ENCODE measurements around the gene ARHGAP18. TPM values are rescaled to one million over a fixed set of nuclear protein-coding genes. Genes with fewer than 3 reads are reported as not detected.

The ARHGAP18 gene
- polyA plus RNA-seq, 1 of the 3 experiments (the other 2 are of a cell fraction) = 25.0 TPM

DNA sequence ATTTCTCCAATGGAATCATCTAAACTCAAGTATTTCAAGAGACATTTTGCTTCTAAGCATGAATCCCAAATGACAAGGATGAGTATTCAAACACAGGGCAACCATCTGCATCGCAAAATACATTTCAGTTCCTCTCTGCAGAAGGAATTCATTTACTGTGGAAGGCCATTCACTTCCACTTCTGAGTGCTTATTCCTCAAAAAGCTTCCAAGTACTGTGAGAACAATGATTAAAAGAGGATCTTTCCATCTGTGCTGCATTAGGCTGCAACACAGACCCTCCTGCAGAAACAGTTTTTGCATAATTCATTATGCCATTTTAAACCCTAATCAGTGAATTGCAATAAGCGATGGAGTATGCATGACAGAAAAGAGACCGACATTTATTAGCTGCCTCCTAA lies 52.5 kb downstream of the ARHGAP18 start:
- Histone ChIP-seq H3F3A (replicated peaks; ENCODE audit: insufficient read depth) (peaks cover 23% of the 10 kb centered on the region), H3K9me2 (no peaks in the 10 kb centered on the region), H3K4me2 (no peak overlapping the region), H3K4me1 (ENCODE audit: control insufficient read depth in 1 of 2, insufficient read depth in 2 of 2, low read depth in 1 of 2, low read length in 1 of 2) (peaks cover 0 to 43% of the 10 kb centered on the region in 2 experiments; a peak in 3 of 4 replicates), H4K20me1 (ENCODE audit: insufficient read depth) (peaks cover 4% of the 10 kb centered on the region; the same call in 1 of the 2 replicates), H2AFZ (ENCODE audit: low read depth) (no peak overlapping the region), H3K27ac (ENCODE audit: low read depth in 2 of 2, low read length in 1 of 2) (peak overlapping the region in 1 of 2 experiments; percentile 16; a peak in 1 of 4 replicates), H3K9me3 (no peaks in the 10 kb centered on the region), H3K36me3 (replicated peaks in 1 of 2; ENCODE audit: control insufficient read depth in 1 of 2, insufficient read depth in 2 of 2, low read length in 1 of 2) (peaks cover 0 to 45% of the 10 kb centered on the region in 2 experiments), H3K9ac (no peak overlapping the region), H3K27me3 (ENCODE audit: insufficient read depth) (no peaks in the 10 kb centered on the region), H3K79me2 (ENCODE audit: insufficient read depth) (peaks cover 98% of the 10 kb centered on the region), H3K4me3 (ENCODE audit: low read depth in 2 of 2, low read length in 1 of 2) (no peak overlapping the region)
- WGBS (ENCODE audit: low lambda C conversion rate) = 65% methylated on average over 3 of the region's 3 CpGs
- no peak for TF ChIP-seq FOSL2 (IDR thresholded peaks at IDR 0.05; ENCODE audit: borderline replicate concordance, low read depth)
- TF ChIP-seq, protein P1, sequence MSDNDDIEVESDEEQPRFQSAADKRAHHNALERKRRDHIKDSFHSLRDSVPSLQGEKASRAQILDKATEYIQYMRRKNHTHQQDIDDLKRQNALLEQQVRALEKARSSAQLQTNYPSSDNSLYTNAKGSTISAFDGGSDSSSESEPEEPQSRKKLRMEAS (IDR thresholded peaks at IDR 0.05; ENCODE audit: low read depth) = no peak
- TF ChIP-seq NFIC (IDR thresholded peaks at IDR 0.05; ENCODE audit: borderline replicate concordance) = no peak
- TF ChIP-seq, protein P2, sequence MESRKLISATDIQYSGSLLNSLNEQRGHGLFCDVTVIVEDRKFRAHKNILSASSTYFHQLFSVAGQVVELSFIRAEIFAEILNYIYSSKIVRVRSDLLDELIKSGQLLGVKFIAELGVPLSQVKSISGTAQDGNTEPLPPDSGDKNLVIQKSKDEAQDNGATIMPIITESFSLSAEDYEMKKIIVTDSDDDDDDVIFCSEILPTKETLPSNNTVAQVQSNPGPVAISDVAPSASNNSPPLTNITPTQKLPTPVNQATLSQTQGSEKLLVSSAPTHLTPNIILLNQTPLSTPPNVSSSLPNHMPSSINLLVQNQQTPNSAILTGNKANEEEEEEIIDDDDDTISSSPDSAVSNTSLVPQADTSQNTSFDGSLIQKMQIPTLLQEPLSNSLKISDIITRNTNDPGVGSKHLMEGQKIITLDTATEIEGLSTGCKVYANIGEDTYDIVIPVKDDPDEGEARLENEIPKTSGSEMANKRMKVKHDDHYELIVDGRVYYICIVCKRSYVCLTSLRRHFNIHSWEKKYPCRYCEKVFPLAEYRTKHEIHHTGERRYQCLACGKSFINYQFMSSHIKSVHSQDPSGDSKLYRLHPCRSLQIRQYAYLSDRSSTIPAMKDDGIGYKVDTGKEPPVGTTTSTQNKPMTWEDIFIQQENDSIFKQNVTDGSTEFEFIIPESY (IDR thresholded peaks at IDR 0.05; ENCODE audit: borderline replicate concordance, low read depth) = no peak
- no peak for TF ChIP-seq MXI1 (IDR thresholded peaks at IDR 0.05; ENCODE audit: low read depth, low read length)
- TF ChIP-seq ELF1 (IDR thresholded peaks at IDR 0.05) = no peak
- no peak for TF ChIP-seq YY1 (IDR thresholded peaks at IDR 0.05; ENCODE audit: low read depth)
- TF ChIP-seq RCOR1 (IDR thresholded peaks at IDR 0.05; ENCODE audit: low read length) = no peak
- TF ChIP-seq GABPA (IDR thresholded peaks at IDR 0.05; ENCODE audit: low read depth) = no peak
- TF ChIP-seq TCF12 (IDR thresholded peaks at IDR 0.05) = no peak
- no peak for TF ChIP-seq RAD21 (IDR thresholded peaks at IDR 0.05; ENCODE audit: low read length)
- TF ChIP-seq TAF1 (IDR thresholded peaks at IDR 0.05; ENCODE audit: borderline replicate concordance, low read depth, low read length) = no peak
- ChIA-PET POLR2A (no interaction called here), CTCF (no interaction called here)
- DNase-seq = no peak

DNA sequence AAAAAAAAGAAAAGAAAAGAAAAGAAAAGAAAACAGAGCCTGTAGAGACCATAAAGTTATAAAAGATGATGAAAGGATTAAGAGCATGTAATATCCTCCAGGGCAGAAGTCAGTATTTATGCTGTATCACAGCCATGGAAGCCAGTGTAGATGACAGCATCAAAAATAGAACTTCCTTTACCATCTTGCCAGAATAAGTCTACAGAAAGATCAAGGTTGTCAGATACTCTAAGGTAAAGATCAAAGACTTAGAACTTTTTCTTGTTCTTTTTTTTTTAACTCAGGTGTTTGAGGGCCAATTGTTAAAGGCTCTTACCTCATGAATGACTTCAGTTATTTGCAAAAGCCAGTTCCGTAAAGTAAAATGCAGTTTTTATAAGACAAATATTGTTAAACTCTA lies 54.6 kb downstream of the ARHGAP18 start:
- Histone ChIP-seq H3K79me2 (ENCODE audit: insufficient read depth) (peaks cover 100% of the 10 kb centered on the region), H3K4me2 (no peak overlapping the region), H3K4me1 (ENCODE audit: control insufficient read depth in 1 of 2, insufficient read depth in 2 of 2, low read depth in 1 of 2, low read length in 1 of 2) (peaks cover 0 to 36% of the 10 kb centered on the region in 2 experiments; a peak in 3 of 4 replicates), H3K27me3 (ENCODE audit: insufficient read depth) (no peaks in the 10 kb centered on the region), H3K36me3 (replicated peaks in 1 of 2; ENCODE audit: control insufficient read depth in 1 of 2, insufficient read depth in 2 of 2, low read length in 1 of 2) (peaks cover 0 to 44% of the 10 kb centered on the region in 2 experiments), H2AFZ (ENCODE audit: low read depth) (no peak overlapping the region), H3K4me3 (ENCODE audit: low read depth in 2 of 2, low read length in 1 of 2) (no peak overlapping the region), H3F3A (replicated peaks; ENCODE audit: insufficient read depth) (peaks cover 19% of the 10 kb centered on the region), H4K20me1 (ENCODE audit: insufficient read depth) (peaks cover 4% of the 10 kb centered on the region; the same call in 1 of the 2 replicates), H3K9me3 (no peaks in the 10 kb centered on the region), H3K9me2 (no peaks in the 10 kb centered on the region), H3K27ac (ENCODE audit: low read depth in 2 of 2, low read length in 1 of 2) (0 out of 4 replicates have a peak overlapping the region, but pooled peaks of 1 of the 2 experiments have one; percentile 6), H3K9ac (no peak overlapping the region)
- CTCF ChIA-PET = no interaction called here
- TF ChIP-seq FOXJ3 (CRISPR knock-in tag; IDR thresholded peaks at IDR 0.05) = no peak
- TF ChIP-seq, protein P1 (IDR thresholded peaks at IDR 0.05; ENCODE audit: low read depth) = no peak
- TF ChIP-seq, protein P2 (IDR thresholded peaks at IDR 0.05; ENCODE audit: borderline replicate concordance, low read depth) = no peak
- TF ChIP-seq, protein P3, sequence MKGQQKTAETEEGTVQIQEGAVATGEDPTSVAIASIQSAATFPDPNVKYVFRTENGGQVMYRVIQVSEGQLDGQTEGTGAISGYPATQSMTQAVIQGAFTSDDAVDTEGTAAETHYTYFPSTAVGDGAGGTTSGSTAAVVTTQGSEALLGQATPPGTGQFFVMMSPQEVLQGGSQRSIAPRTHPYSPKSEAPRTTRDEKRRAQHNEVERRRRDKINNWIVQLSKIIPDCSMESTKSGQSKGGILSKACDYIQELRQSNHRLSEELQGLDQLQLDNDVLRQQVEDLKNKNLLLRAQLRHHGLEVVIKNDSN (IDR thresholded peaks at IDR 0.05; ENCODE audit: borderline replicate concordance, low read depth) = no peak
- TF ChIP-seq, protein P4, sequence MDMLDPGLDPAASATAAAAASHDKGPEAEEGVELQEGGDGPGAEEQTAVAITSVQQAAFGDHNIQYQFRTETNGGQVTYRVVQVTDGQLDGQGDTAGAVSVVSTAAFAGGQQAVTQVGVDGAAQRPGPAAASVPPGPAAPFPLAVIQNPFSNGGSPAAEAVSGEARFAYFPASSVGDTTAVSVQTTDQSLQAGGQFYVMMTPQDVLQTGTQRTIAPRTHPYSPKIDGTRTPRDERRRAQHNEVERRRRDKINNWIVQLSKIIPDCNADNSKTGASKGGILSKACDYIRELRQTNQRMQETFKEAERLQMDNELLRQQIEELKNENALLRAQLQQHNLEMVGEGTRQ (IDR thresholded peaks at IDR 0.05; ENCODE audit: borderline replicate concordance, low read depth, low read length) = no peak
- no peak for TF ChIP-seq TCF12 (IDR thresholded peaks at IDR 0.05)
- no peak for TF ChIP-seq ELF1 (IDR thresholded peaks at IDR 0.05)
- TF ChIP-seq FOXM1 (IDR thresholded peaks at IDR 0.05; ENCODE audit: low read depth) = no peak
- TF ChIP-seq YY1 (IDR thresholded peaks at IDR 0.05; ENCODE audit: low read depth) = no peak
- no peak for TF ChIP-seq FOSL2 (IDR thresholded peaks at IDR 0.05; ENCODE audit: borderline replicate concordance, low read depth)
- no peak for TF ChIP-seq MXI1 (IDR thresholded peaks at IDR 0.05; ENCODE audit: low read depth, low read length)
- WGBS (ENCODE audit: low lambda C conversion rate) = 88% methylated on average over 1 of the region's 1 CpG
- POLR2A ChIA-PET = no interaction called here
- no peak for DNase-seq

Measured in SK-N-SH (cell line).